PFSK-1 (cell line): ENCODE measurements around the gene NDUFA6.

Experiments
- FOXP2 ChIP-seq: optimal IDR thresholded peaks from 2 replicates; pipeline ENCODE3; 2011; ENCODE audit warnings: borderline replicate concordance, control low read depth, inconsistent platforms; ENCODE audit not compliant: insufficient read depth; ENCODE audit errors: extremely low read length, extremely low read depth
- POLR2AphosphoS5 ChIP-seq: IDR thresholded peaks from 2 replicates; pipeline ENCODE4 v1.6.1; 2012; ENCODE audit warnings: low read depth, mild to moderate bottlenecking, control low read depth, low read length, moderate library complexity
- REST ChIP-seq, 2 experiments: IDR thresholded peaks; 2 replicates each; pipeline versions ENCODE4 v1.6.1 to v1.8.0; 2011 to 2012; ENCODE audit warnings: low read depth in 2 of 2, low read length in 2 of 2, control low read depth in 1 of 2, inconsistent platforms in 1 of 2, mild to moderate bottlenecking in 1 of 2, moderate library complexity in 1 of 2; ENCODE audit not compliant: insufficient read depth in 1 of 2

DNA sequence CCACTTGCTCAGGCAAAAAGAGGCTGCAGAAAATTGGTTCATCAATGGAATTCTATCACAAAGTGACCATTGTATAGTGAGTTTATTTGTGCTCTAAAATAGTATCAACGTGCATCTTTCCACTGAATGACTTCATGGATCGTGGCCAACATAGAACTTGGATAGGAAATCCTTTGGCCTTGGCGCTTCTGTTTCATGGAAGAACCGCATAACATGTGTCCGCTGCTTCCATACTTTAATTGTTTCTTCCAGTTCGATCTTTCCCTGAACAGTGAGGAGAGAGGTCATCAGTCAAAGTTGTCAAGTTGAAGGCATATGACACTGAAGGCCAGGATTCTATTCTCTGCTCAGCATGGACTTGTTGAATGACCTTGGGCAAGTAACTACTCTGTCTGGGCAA is 4.5 kb downstream of the NDUFA6 start:
- TF ChIP-seq POLR2AphosphoS5: no peak
- TF ChIP-seq REST (IDR thresholded peaks at IDR 0.05; ENCODE audit: insufficient read depth in 1 of 2, low read depth in 2 of 2, low read length in 2 of 2): no peak
- TF ChIP-seq FOXP2: no peak
